GM20431 (cell line): ENCODE measurements around the gene PTPRE.

ENCODE experiments used
- in situ Hi-C: fragments of 300-500 bp; cut with MseI, MboI; formaldehyde crosslinking; loops from one replicate; pipeline ENCODE4 v1.15.0; 2020; ENCODE audit warnings: low sequenced_read_pairs; ENCODE audit not compliant: unreplicated experiment

PTPRE gene

GRCh38 chr10:128051548-128051947 lies 144.6 kb downstream of the PTPRE start:
- in situ Hi-C loops: no loop called here

GRCh38 chr10:128052696-128053095 lies 145.8 kb downstream of the PTPRE start:
- in situ Hi-C loops: no loop called here

GRCh38 chr10:128053356-128053755 lies 146.5 kb downstream of the PTPRE start:
- in situ Hi-C loops: no loop called here

GRCh38 chr10:128054163-128054970 lies 147.5 kb downstream of the PTPRE start:
- in situ Hi-C loops: no loop called here

GRCh38 chr10:128055061-128055868 lies 148.4 kb downstream of the PTPRE start:
- in situ Hi-C loops: no loop called here

GRCh38 chr10:128056303-128057050 lies 149.6 kb downstream of the PTPRE start:
- in situ Hi-C loops: no loop called here

GRCh38 chr10:128058106-128058749 lies 151.3 kb downstream of the PTPRE start:
- in situ Hi-C loops: no loop called here

- in situ Hi-C loops: no loop called here
Measured at GRCh38 chr10:128058750-128059134, 151.8 kb downstream of the PTPRE start.

- in situ Hi-C loops: no loop called here
Measured at GRCh38 chr10:128059266-128059981, 152.5 kb downstream of the PTPRE start.

- in situ Hi-C loops: no loop called here
Measured at GRCh38 chr10:128059982-128060293, 153.0 kb downstream of the PTPRE start.

GRCh38 chr10:128060341-128061250 lies 153.7 kb downstream of the PTPRE start:
- in situ Hi-C loops: no loop called here

GRCh38 chr10:128061306-128062300 lies 154.7 kb downstream of the PTPRE start:
- in situ Hi-C loops: no loop called here

- in situ Hi-C loops: no loop called here
Measured at GRCh38 chr10:128062331-128062880, 155.5 kb downstream of the PTPRE start.

GRCh38 chr10:128062881-128063563 lies 156.1 kb downstream of the PTPRE start:
- in situ Hi-C loops: no loop called here

- in situ Hi-C loops: no loop called here
Measured at GRCh38 chr10:128063736-128064107, 156.8 kb downstream of the PTPRE start.

- in situ Hi-C loops: no loop called here
Measured at GRCh38 chr10:128064108-128064969, 157.4 kb downstream of the PTPRE start.
